HAP-1 (cell line): ENCODE data around the gene CAMK2D.
"Not testable (repeated sequence)": the region's sequence is repeated elsewhere in the genome, so short reads cannot be mapped to it uniquely, and the experiment has no call there.

Experiments used
- DNase-seq, 2 experiments: peaks; one replicate each; pipeline ENCODE4 v3.0.0-alpha.2; 2016 to 2020; ENCODE audit warnings: low spot score in 2 of 2
- H3K27me3 ChIP-seq: fragments of 250-450 bp; sonication (Bioruptor Pico); 2 replicates; pipeline ENCODE4 v1.5.1; 2020; ENCODE audit warnings: low read depth, mild to moderate bottlenecking, moderate library complexity
- H3K36me3 ChIP-seq: fragments of 250-450 bp; sonication (Bioruptor Pico); replicated peaks from 2 replicates; pipeline ENCODE4 v1.5.1; 2020; ENCODE audit warnings: mild to moderate bottlenecking
- H3K4me1 ChIP-seq: fragments of 250-450 bp; sonication (Bioruptor Pico); 2 replicates; pipeline ENCODE4 v1.5.1; 2020; ENCODE audit warnings: mild to moderate bottlenecking
- H3K4me3 ChIP-seq: fragments of 250-450 bp; sonication (Bioruptor Pico); 2 replicates; pipeline ENCODE4 v1.5.1; 2020; ENCODE audit warnings: mild to moderate bottlenecking, moderate library complexity
- H3K9me3 ChIP-seq: fragments of 250-450 bp; sonication (Bioruptor Pico); 2 replicates; pipeline ENCODE4 v1.5.1; 2020; ENCODE audit warnings: mild to moderate bottlenecking, moderate library complexity
- in situ Hi-C: fragments of 300-500 bp; cut with MboI; formaldehyde crosslinking; loops from 3 replicates; pipeline ENCODE4 v1.14.3; 2020; ENCODE audit warnings: low sequenced_read_pairs, inconsistent platforms, mixed read lengths

The CAMK2D gene

GRCh38 chr4:113776016-113776415, 14.5 kb upstream of the CAMK2D start:
- H3K9me3 ChIP-seq: no peaks in the 10 kb centered on the region
- H3K36me3 ChIP-seq: no peaks in the 10 kb centered on the region
- DNase-seq: no peak
- no peaks in the 10 kb centered on the region for H3K27me3 ChIP-seq
- no peaks in the 10 kb centered on the region for H3K4me1 ChIP-seq
- in situ Hi-C loops: no loop called here
- H3K4me3 ChIP-seq: no peak overlapping the region

- Histone ChIP-seq H3K4me1 (no peaks in the 10 kb centered on the region), H3K9me3 (no peaks in the 10 kb centered on the region), H3K4me3 (no peak overlapping the region), H3K36me3 (no peaks in the 10 kb centered on the region), H3K27me3 (no peaks in the 10 kb centered on the region)
- in situ Hi-C loops: no loop called here
- no peak for DNase-seq
These were observed 12.2 kb upstream of the CAMK2D start for GRCh38 chr4:113773756-113774155.

- H3K27me3 ChIP-seq: no peaks in the 10 kb centered on the region
- no peaks in the 10 kb centered on the region for H3K9me3 ChIP-seq
- in situ Hi-C loops: no loop called here
- DNase-seq: no peak
- no peak overlapping the region for H3K4me3 ChIP-seq
- no peaks in the 10 kb centered on the region for H3K4me1 ChIP-seq
- no peaks in the 10 kb centered on the region for H3K36me3 ChIP-seq
These were observed 11.5 kb upstream of the CAMK2D start for GRCh38 chr4:113773014-113773413.

- H3K27me3 ChIP-seq: no peaks in the 10 kb centered on the region
- in situ Hi-C loops: no loop called here
- no peak for DNase-seq
- no peak overlapping the region for H3K4me3 ChIP-seq
- H3K4me1 ChIP-seq: no peaks in the 10 kb centered on the region
- no peaks in the 10 kb centered on the region for H3K9me3 ChIP-seq
- no peaks in the 10 kb centered on the region for H3K36me3 ChIP-seq
These were observed 10.8 kb upstream of the CAMK2D start for GRCh38 chr4:113772319-113772718.

GRCh38 chr4:113769744-113770143, 8.2 kb upstream of the CAMK2D start:
- DNase-seq: no peak
- Histone ChIP-seq H3K4me1 (no peaks in the 10 kb centered on the region), H3K4me3 (no peak overlapping the region), H3K9me3 (no peaks in the 10 kb centered on the region), H3K27me3 (no peaks in the 10 kb centered on the region), H3K36me3 (no peaks in the 10 kb centered on the region)
- in situ Hi-C loops: loop anchor here (10.0 kb wide), 1 partner anchor 215 kb away; no protein-coding TSS in a partner anchor

GRCh38 chr4:113768952-113769351, 7.4 kb upstream of the CAMK2D start:
- Histone ChIP-seq H3K27me3 (no peaks in the 10 kb centered on the region), H3K4me3 (no peak overlapping the region), H3K36me3 (no peaks in the 10 kb centered on the region), H3K4me1 (no peaks in the 10 kb centered on the region), H3K9me3 (no peaks in the 10 kb centered on the region)
- in situ Hi-C loops: loop anchor here (10.0 kb wide), 1 partner anchor 214 kb away; no protein-coding TSS in a partner anchor
- DNase-seq: no peak

GRCh38 chr4:113766882-113767281, 5.3 kb upstream of the CAMK2D start:
- DNase-seq: no peak
- Histone ChIP-seq H3K9me3 (no peaks in the 10 kb centered on the region), H3K4me3 (no peak overlapping the region), H3K36me3 (no peaks in the 10 kb centered on the region), H3K4me1 (peaks cover 6% of the 10 kb centered on the region; the same call in 1 of the 2 replicates), H3K27me3 (no peaks in the 10 kb centered on the region)
- in situ Hi-C loops: loop anchor here (10.0 kb wide), 1 partner anchor 212 kb away; no protein-coding TSS in a partner anchor

GRCh38 chr4:113764720-113765264, 3.3 kb upstream of the CAMK2D start:
- H3K4me3 ChIP-seq: no peak overlapping the region
- no peak for DNase-seq
- no peaks in the 10 kb centered on the region for H3K36me3 ChIP-seq
- H3K9me3 ChIP-seq: no peaks in the 10 kb centered on the region
- H3K4me1 ChIP-seq: peaks cover 6% of the 10 kb centered on the region; the same call in 1 of the 2 replicates
- in situ Hi-C loops: loop anchor here (10.0 kb wide), 1 partner anchor 210 kb away; no protein-coding TSS in a partner anchor
- H3K27me3 ChIP-seq: no peaks in the 10 kb centered on the region

- not testable (repeated sequence) for H3K36me3 ChIP-seq, H3K4me3 ChIP-seq, H3K27me3 ChIP-seq, DNase-seq, H3K9me3 ChIP-seq, H3K4me1 ChIP-seq
- in situ Hi-C loops: loop anchor here (10.0 kb wide), 1 partner anchor 209 kb away; no protein-coding TSS in a partner anchor
These were observed 2.4 kb upstream of the CAMK2D start for GRCh38 chr4:113763923-113764322.

- Histone ChIP-seq H3K36me3 (no peaks in the 10 kb centered on the region), H3K9me3 (no peaks in the 10 kb centered on the region), H3K4me3 (peak overlapping the region; percentile 62), H3K4me1 (peaks cover 11% of the 10 kb centered on the region), H3K27me3 (no peaks in the 10 kb centered on the region)
- in situ Hi-C loops: loop anchor here (10.0 kb wide), 1 partner anchor 208 kb away; no protein-coding TSS in a partner anchor
- no peak for DNase-seq
These were observed 1.4 kb upstream of the CAMK2D start for GRCh38 chr4:113763029-113763285.

GRCh38 chr4:113762186-113763028, 869 bp upstream of the CAMK2D start:
- H3K36me3 ChIP-seq: no peaks in the 10 kb centered on the region
- H3K4me1 ChIP-seq: peaks cover 16% of the 10 kb centered on the region
- DNase-seq: peak; percentile 99
- peak overlapping the region; percentile 62 for H3K4me3 ChIP-seq
- in situ Hi-C loops: loop anchor here (10.0 kb wide), 1 partner anchor 208 kb away; no protein-coding TSS in a partner anchor
- no peaks in the 10 kb centered on the region for H3K27me3 ChIP-seq
- no peaks in the 10 kb centered on the region for H3K9me3 ChIP-seq

- in situ Hi-C loops: loop anchor here (10.0 kb wide), 1 partner anchor 206 kb away; no protein-coding TSS in a partner anchor
- H3K9me3 ChIP-seq: no peaks in the 10 kb centered on the region
- DNase-seq: peak; percentile 51 to 78
- H3K4me3 ChIP-seq: peak overlapping the region; percentile 62
- H3K36me3 ChIP-seq: no peaks in the 10 kb centered on the region
- no peaks in the 10 kb centered on the region for H3K27me3 ChIP-seq
- H3K4me1 ChIP-seq: peaks cover 28% of the 10 kb centered on the region
These were observed 531 bp downstream of the CAMK2D start for GRCh38 chr4:113760795-113761619.

GRCh38 chr4:113760094-113760794, 1.3 kb downstream of the CAMK2D start:
- DNase-seq: peak; percentile 48 to 60
- Histone ChIP-seq H3K36me3 (no peaks in the 10 kb centered on the region), H3K9me3 (no peaks in the 10 kb centered on the region), H3K27me3 (no peaks in the 10 kb centered on the region), H3K4me1 (peaks cover 35% of the 10 kb centered on the region), H3K4me3 (peak overlapping the region; percentile 62)
- in situ Hi-C loops: loop anchor here (10.0 kb wide), 1 partner anchor 205 kb away; no protein-coding TSS in a partner anchor
